ENCODE data around the gene GPT2.

GPT2 gene, protein sequence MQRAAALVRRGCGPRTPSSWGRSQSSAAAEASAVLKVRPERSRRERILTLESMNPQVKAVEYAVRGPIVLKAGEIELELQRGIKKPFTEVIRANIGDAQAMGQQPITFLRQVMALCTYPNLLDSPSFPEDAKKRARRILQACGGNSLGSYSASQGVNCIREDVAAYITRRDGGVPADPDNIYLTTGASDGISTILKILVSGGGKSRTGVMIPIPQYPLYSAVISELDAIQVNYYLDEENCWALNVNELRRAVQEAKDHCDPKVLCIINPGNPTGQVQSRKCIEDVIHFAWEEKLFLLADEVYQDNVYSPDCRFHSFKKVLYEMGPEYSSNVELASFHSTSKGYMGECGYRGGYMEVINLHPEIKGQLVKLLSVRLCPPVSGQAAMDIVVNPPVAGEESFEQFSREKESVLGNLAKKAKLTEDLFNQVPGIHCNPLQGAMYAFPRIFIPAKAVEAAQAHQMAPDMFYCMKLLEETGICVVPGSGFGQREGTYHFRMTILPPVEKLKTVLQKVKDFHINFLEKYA

DNA sequence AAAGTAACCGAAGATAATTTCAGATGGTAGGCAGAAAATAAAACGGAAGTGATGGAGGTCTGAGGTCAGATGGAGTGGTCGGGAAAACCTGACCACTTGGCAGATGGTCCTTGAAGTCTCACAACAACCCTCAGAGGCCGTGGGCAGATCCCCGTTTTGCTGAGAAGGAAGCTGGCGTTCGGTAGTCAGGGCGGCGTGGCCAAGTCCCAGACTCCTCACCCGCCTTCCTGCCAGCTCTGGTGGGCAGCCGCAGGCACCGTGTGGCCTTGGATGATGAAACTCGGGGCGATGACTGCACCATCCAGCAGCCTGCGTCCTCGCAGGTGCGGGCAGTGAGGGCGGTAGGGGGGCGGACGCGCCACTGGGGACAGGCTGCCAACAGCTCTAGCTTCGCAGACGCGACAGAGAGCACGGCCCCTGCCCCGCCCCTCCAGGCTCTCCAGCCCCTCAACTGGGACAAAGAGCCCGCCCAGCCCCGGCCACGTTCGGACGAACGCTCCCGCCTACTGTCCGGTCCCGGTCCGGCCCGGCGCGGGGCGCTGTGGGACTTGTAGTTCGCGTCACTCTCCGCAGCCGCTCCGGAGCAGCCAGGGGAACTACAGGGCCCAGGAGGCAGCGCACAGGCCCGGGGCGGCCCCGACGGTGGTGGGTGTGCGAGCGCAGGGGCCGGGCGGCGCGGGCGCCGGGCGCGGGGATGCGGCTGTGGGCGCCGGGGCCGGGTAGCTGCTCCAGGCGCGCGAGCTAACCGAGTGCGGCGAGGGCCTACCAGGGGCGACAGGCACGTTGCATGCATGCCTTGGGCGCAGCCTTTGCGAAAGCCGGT, at the start of gene GPT2:
Gene GPT2, plus strand, starts transcription at position 673 of the 823 bp plus-strand sequence. CDS start 354 bp downstream, outside the sequence.
- peak; percentile 99 for DNase-seq

DNA sequence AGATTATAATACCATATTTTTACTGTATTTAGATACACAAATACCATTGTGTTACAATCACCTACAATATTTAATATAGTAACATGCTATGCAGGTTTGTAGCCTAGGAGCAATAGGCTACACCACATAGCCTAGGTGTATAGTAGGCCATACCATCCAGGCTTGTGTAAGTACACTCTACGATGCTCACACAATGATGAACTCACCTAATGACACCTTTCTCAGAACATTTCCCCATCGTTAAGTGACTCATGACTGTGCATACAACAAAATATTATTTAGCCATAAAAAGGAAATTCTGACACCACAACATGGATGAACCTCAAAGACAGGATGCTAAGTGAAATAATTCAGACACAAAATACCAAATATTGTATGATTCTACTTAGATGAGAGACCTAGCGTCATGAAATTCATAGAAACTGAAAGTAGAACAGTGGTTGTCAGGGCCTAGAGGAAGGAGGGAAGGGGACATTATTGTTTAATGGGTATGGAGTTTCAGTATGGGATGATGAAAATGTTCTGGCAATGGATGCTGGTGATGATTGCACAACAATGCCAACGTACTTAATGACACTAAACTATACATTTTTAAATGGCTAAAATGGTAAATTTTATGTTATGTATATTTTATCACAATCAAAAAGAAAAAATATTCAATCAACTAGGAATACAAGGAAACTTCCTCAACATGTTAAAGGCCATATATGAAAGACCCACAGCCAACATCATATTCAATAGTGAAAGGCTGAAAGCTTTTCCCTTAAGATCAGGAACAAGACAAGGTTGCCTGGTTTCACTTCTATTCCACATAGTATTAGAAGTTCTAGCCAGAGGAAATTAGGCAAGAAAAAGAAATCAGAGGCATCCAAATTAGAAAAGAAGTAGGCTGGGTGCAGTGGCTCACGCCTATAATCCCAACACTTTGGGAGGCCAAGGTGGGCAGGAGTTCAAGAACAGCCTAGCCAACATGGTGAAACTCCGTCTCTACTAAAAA, 47.3 kb upstream of the GPT2 start:
- DNase-seq: no peak

DNA sequence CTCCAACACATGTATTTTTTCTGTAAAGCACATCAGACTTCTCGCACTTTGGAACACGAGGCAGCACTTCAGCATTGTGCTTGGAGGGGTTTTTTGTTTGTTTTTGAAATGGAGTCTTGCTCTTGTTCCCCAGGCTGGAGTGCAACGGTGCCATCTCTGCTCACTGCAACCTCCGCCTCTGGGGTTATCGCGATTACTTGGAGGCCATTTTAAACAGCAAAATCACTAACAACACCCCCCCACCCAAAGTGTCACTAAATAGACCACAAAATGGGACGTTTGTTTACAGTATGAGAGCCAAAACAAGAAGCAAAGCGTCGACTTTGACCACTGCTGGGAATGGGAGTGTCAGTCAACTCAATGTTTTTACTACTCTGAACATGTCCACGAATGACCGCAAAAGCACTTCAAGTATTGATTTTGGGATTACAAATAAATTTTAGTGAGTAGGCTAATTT, 44.1 kb upstream of the GPT2 start:
- DNase-seq: no peak

DNA sequence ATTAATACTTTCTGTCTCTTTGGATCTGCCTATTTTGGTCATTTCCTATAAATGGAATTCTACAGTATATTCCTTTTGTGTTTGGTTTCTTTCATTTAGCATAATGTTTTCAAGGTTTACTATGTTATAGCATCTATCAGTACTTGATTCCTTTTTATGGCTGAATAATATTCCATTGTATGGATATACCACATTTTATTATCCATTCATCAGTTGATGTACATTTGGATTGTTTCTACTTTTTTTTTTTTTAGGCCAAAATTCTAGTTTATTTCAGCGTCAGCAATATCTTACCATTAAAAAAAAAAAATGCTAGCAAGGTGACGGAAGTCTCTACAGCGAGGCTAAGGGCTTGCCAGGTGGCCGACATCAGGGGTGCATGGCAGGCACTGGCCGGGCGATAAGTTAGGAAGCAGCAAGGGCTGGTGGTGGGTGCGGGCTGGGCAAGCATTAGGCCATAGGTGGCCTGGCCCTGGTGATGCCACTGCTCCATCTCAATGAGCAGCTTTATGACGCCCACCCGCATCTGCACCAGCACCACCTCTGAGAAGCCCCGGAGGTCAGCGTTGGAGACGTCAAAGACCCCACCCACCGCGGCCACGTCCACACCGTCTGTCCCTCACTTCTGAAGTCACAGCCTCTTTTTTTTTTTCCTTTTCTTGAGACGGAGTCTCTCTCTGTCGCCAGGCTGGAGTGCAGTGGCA, 41.8 kb upstream of the GPT2 start:
- DNase-seq: no peak

DNA sequence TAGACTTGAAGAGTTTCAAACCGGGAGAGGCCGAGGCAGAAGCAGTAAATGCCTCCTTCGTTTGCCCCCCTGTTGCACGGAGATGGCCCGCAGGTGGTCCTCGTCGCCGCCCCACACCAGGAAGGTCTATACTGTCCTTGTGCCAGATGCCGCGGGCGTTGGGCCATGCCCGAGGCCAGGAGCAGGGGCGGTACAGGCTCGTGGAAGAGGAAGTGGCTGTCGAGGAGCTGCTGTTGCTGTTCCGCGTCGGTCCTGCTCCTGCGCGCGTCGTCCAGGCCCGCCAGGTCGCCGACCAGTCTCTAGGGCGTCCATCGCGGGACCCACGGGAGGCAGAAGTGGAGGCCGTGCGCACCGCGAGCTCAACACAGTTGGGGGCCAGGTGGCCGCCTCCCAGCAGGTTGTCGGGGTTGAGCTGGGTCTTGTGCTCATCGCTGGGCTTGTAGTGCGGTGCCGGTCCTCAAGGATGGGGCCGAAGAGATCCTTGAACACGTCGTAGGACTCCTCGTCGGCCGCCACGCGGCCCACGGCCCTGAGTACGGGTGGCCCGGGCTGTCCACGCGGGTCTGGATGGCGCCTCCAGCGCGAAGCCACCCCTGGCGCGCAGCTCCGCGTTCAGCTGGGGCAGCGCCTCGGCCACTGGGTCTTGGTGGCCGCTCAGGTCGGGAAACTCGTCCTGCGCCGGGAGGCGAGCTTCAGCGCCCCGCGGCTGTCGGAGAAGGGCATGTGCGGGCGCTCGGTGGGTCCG, 40.1 kb upstream of the GPT2 start:
- no peak for DNase-seq

DNA sequence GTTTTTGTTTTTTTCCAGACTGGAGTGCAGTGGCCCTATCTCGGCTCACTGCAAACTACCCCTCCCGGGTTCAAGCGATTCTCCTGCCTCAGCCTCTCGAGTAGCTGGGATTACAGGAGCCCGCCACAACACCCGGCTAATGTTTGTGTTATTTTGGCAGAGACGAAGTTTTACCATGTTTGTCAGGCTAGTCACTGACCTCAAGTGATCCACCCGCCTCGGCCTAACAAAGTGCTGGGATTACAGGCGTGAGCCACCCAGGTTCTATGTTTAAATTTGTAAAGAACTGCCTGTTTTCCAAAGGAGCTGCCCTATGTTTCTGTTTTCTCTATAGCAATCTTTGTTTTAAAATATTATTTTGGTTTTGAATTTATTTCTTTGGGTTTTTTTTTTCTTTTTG, 39.4 kb upstream of the GPT2 start:
- no peak for DNase-seq

DNA sequence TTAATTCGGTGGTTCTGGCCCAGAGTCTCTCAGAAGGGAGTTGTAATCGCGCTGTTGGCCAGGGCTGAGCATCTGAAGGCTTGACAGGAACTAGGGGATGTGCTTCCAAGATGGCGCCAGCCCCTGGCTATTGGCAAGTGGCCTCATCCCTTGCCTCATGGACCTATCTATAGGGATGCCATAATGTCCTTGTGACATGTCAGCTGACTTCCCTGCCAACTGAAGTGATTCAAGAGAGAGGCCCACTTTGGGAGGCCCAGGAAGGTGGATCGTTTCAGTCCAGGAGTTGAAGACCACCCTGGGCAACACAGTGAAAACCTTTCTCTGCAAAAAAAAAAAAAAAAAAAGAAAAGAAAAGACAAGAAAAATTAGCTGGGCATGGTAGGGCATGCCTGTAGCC, 38.2 kb upstream of the GPT2 start:
- DNase-seq: no peak

DNA sequence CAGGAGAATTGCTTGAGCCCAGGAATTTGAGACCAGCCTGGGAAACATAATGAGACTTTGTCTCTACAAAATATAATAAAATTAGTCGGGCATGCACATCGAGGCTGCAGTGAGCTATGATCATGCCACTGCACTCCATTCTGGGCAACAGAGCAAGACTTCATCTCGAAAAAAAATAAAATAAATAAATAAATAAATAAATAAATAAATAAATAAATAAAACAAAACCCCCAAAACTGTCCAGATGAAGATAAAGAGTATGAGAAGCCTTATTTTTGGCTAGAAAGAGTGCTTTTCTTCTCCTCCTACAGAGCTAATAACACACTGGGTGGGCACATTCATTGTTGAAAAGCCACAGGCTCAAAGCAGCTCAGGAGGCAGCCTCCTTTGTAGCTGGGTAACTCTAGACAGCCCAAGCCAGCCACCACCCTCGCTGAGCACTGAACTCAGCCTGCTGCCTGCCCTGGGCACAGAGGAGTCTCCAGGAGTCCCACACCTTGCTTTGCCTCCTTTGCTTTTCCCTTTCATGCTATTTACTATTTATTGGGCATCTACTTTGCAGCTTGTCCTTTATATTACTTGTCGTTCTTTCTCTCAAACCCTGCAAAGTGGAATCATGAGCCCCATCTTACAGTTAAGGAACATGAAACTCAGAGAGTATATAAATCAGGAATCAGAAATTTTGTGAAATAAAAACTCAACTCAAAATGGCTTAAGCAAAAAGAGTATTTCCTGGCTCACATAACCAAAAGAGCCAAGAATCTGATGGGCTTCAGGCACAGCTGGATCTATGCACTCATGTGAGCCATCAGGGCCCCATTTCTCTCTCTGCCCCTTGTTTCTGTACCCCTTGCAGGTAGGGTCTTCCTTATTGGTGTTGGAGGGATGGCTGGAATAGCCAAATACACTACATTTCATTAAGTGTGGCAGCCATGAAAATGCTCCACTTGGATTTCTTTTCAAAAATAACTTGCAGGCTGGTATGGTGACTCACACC, 35.1 kb upstream of the GPT2 start:
- DNase-seq: no peak

DNA sequence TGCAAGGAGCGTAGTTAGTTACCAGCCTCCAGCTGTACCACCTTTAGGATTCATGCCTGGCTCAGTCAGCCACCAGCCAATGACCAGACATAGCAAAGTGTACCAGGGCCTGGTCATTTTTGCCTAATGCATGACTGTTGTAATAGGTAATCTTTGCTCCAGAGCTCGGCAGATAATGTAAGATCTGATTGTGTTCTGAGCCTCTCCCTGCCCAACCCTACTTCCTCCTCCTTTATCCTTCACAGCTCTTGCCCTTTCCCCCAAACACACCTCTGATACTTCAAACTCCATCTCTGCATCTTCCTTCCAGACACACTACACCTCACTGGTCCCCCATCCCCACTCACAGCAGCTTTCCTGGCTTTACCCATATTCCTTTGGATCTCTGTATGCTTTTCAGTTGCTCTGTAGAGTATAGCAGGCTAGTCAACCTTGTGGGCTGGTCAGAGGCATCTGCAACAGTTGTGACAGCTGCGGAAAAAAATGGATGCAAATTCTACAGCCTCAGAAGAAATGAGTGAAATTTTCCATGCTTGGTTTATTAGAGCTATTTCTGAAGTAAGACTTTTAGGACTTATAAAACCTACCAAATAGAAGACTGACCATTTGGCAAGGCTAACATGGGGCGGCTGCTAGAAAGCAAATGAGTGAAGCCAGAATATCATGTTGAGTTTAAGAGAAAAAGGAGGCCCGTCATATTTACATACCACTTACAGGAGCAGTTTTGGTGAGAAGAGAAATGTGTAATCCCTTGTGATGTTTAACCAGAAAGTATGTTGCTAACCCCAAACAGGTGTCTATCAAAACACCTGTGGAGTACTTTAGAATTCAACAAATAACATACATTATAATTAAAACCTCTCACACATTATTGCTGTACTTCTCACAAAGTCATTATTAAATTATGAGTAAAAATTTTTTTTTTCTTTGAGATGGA, 33.3 kb upstream of the GPT2 start:
- no peak for DNase-seq

DNA sequence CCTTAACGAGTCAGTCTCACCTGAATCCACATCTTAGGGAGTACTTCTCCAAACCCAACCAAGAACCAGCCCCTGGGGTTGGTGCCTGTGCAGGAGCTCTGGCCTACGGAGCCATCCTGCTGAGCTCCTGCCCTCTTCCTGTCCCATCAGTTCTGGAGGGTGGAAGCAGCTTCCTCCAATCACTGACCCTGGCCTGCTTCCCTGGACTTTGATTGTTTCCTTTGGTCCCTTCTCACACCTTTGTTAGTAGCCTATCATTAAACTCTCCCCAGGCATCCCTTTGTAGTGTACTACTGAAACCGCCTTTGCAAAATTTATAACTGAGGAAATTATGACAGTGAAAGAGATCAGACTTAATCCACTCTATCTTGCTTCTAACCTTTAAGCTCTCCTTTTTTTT, 32.0 kb upstream of the GPT2 start:
- no peak for DNase-seq

DNA sequence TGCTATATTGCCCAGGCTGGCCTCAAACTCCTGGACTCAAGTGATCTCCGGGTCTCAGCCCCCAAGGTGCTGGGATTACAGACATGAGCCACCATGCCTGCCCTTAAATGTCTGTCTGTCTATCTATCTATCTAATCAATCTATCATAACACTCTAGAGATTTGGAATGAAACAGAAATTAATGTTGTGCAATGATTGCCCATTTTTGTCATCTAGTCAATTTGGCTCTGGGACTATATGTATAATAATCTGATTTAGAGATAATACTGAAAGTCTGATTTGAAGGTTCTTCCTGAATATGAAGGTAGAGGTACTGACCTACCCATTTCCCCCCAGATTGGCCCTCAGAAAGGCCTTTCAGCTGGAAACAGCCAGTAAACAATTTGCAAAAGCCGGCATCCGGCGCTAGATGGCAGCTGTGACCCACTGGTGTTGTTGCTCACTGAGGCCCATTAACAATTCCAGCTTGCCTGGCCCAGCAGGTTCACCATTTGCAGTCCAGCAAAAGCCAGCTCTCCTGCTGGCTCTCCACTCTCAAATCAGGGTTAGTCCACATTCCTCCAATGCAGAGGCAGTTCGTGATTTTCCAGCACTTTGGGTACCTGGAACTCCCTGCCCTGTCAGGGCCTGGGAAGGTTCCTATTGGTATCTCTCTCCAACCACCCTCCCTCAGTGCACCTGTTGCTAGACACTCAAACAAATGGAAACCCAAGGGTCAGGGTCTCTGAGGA, 30.3 kb upstream of the GPT2 start:
- DNase-seq: peak; percentile 36

DNA sequence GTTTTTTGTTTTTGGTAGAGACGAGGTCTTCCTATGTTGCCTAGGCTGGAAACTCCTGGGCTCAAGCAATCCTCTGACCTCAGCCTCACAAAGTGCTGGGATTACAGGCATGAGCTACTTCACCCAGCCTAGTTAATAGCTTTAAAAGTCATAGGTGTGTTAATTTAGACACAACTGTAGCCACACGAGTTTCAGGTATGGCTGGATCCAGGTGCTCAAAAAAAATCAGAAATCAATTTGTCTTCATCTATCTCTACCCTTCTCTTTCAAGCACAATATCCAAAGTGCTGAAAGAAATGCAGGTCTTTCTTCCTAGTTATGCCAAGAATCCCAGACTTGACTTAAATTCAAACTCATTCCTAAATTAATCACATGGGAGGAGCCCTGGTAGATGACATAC, 29.3 kb upstream of the GPT2 start:
- DNase-seq: no peak

DNA sequence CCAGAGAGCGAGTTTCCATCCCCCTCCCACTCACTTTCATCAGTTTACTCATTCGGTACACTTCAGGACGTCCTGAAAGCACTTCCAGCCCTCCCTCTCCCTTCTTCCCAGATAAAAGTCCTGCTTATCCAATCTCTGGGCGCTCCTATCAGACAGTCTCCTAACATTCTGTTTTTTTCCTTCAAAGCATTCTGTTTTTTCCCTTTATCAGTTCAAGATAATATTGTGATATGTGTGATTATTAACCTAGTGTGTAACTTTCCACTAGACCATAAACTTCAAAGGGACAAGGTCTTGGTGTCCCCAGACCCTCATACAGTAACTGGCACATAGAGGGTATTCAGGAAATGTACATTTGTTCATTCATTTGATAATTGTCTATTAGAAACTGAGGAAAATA, 28.8 kb upstream of the GPT2 start:
- DNase-seq: no peak

DNA sequence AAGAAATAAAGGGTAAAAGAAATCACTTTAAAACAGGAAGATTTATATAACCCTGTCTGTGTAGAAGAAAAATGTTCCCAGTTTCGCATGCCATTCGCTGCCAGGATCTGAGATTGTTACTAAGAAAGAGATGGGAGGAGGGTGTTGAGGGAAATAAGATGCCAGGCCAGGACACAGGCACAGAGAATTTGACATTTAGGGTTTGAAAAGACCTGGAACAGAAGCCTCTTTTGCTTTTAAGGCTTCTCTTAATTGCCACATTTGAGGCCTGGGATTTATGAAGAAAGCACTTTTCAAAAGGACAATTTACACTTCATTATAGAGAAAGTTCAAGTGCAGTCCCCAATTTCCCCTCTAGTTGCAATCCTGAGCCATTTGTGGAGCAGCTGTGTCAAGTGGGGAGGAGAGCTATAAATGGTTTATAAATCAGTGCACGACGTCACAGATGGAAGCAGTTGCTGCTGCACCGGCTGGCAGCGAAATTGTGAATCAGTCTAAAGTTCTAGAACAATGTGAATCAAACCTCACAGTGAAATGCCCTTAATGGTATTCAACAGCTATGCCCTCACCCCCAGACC, 26.7 kb upstream of the GPT2 start:
- peak; percentile 39 for DNase-seq

DNA sequence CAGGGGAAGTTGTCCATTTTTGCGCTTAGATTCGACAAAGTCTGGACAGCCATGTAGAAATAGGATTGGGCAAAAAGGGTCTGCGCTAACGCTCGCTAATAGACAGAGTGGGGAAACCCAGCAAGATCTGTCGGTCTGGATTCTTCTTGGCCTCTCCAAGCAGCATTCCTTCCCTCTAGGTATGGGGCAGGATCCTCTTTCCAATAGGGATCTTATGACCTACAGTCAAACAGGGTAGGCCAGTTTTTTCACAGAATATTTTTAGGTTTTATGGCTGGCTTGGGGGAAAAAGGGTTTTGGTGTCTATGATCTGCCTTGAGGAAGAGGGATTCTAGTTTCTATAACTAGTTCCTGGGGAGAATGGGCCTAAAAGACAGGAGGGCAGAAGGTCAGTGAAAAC, 26.0 kb upstream of the GPT2 start:
- no peak for DNase-seq

DNA sequence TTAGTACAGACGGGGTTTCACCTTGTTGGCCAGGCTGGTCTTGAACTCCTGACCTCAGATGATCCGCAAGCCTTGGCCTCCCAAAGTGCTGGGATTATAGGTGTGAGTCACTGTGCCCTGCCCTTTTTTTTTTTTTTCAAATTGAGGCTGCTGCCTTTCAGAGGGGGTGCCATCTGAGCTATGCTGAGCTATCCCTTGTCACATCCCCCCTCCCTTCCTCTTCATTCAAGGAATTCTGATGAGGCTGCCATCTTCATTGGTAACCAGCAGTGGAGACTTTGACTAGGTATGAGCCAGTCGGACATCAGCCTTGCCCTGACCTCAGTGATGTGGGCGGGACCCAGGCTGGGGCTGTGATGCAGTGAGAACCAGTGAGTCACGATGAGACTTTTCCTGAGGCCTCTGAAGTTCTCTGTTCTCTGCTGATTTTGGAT, 24.4 kb upstream of the GPT2 start:
- no peak for DNase-seq

Measured in NCI-H1105 (cell line).